ENCODE data around the gene LPP.

GRCh38 chr3:188589071-188589470, 435.1 kb downstream of the LPP start:
- TF ChIP-seq CTCF (IDR thresholded peaks at IDR 0.05; ENCODE audit: borderline replicate concordance, extremely low read depth, low read length, poor library complexity, severe bottlenecking) (no peak), EZH2 (IDR thresholded peaks at IDR 0.05; ENCODE audit: borderline replicate concordance, low read depth, low read length, severe bottlenecking) (no peak)

Data from DND-41 (cell line).